ENCODE results near the gene MPND. TPM values are rescaled to one million over a fixed set of nuclear protein-coding genes. Genes with fewer than 3 reads are reported as not detected.
A peak's percentile ranks its signal among the peaks of the same experiment; 100 is the strongest.

Gene MPND
- total RNA-seq, 1 experiment from 2014 or later = 37.0 TPM

DNA sequence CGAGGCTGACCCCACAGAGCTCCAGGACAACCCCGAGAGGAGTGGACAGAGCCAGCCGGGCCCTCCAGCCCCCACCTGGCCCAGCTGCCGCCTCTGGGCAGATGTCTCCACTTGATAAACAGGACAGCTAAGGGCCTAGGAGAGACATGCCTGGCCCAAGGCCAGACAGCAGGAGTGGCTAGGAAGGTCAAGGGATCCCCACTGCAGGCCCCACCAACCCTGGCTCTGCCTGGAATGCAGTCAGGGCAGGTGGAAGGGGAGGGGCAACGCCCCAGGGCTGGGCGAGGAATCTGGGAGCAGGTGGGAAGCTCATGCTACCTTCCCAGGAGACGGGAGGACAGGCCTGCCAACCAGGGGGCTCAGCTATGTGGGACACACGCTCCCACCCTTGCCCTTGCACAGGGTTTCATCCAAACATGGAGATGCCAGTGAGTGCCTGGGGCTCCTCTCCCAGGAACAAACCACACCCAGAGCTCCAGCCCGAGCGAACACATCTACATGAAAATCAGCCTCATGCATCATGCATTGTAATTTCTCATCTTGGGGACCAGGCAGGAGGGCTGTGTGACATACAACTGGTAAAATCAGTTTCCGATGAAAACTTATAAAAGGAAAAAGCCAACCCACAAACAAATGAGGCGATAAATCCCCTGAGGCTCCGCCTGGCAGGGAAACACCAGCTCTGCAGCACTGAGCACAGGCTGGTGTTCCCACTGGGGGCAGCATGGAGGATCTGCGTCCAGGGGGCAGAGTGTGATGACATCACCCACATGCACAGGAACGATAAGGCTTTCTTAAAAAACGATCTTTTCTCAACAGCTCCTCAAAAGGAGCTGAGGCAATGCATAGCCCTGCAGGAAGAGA lies 32.0 kb downstream of the MPND start:
- peaks cover 5% of the 10 kb centered on the region for H4K20me1 ChIP-seq (ENCODE audit: control insufficient read depth, insufficient read depth, insufficient read length)
- no peak overlapping the region for H4K8ac ChIP-seq (replicated peaks; ENCODE audit: insufficient read length, low read depth, low read length)
- H3K9ac ChIP-seq (ENCODE audit: extremely low read depth, insufficient read length, low read length) = no peak overlapping the region
- no peak overlapping the region for H3K23ac ChIP-seq (ENCODE audit: insufficient read length, low read depth, low read length)
- 0 out of 5 replicates have a peak overlapping the region, but pooled peaks of 1 of the 2 experiments have one; percentile 0 for H3K4me3 Mint-ChIP-seq
- peaks cover 8% of the 10 kb centered on the region; the same call in 1 of the 2 replicates for H3K4me1 ChIP-seq (ENCODE audit: insufficient read depth, low read length)
- H2AFZ ChIP-seq (ENCODE audit: low read length) = no peak overlapping the region
- H3K4me2 ChIP-seq (ENCODE audit: insufficient read depth, insufficient read length, low read length) = no peak overlapping the region
- no peak overlapping the region for H3K4ac ChIP-seq (ENCODE audit: low read depth, low read length)
- no peaks in the 10 kb centered on the region for H3K23me2 ChIP-seq (ENCODE audit: insufficient read length, low read depth, low read length, poor library complexity, severe bottlenecking)
- peak; percentile 88 for DNase-seq
- H3K9me3 ChIP-seq (ENCODE audit: control insufficient read depth, low read depth, low read length) = no peaks in the 10 kb centered on the region
- H3K27me3 Mint-ChIP-seq (ENCODE audit: low read depth) = peaks cover 2% of the 10 kb centered on the region; the same call in 1 of the 2 replicates
- H2BK5ac ChIP-seq (ENCODE audit: insufficient read length, low read length) = no peak overlapping the region
- H3K36me3 Mint-ChIP-seq (ENCODE audit: insufficient read depth in 1 of 3, low read depth in 3 of 3) = peaks cover 0 to 3% (median 0%) of the 10 kb centered on the region in 3 experiments; a peak in 2 of 7 replicates
- TF ChIP-seq, protein P1, sequence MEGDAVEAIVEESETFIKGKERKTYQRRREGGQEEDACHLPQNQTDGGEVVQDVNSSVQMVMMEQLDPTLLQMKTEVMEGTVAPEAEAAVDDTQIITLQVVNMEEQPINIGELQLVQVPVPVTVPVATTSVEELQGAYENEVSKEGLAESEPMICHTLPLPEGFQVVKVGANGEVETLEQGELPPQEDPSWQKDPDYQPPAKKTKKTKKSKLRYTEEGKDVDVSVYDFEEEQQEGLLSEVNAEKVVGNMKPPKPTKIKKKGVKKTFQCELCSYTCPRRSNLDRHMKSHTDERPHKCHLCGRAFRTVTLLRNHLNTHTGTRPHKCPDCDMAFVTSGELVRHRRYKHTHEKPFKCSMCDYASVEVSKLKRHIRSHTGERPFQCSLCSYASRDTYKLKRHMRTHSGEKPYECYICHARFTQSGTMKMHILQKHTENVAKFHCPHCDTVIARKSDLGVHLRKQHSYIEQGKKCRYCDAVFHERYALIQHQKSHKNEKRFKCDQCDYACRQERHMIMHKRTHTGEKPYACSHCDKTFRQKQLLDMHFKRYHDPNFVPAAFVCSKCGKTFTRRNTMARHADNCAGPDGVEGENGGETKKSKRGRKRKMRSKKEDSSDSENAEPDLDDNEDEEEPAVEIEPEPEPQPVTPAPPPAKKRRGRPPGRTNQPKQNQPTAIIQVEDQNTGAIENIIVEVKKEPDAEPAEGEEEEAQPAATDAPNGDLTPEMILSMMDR (conservative IDR thresholded peaks at IDR 0.05) = peak; percentile 58
- H3K9me3 Mint-ChIP-seq = no peaks in the 10 kb centered on the region
- no peak overlapping the region for H2BK120ac ChIP-seq (ENCODE audit: low read depth, low read length, poor library complexity, severe bottlenecking)
- no peak overlapping the region for H2BK20ac ChIP-seq (ENCODE audit: low read depth, low read length, poor library complexity, severe bottlenecking)
- H3K4me1 Mint-ChIP-seq = peaks cover 36 to 50% of the 10 kb centered on the region in 2 experiments
- H2AK5ac ChIP-seq (ENCODE audit: insufficient read length, low read length) = no peak overlapping the region
- H3K79me2 ChIP-seq (ENCODE audit: insufficient read depth, low read length) = no peaks in the 10 kb centered on the region; the same call in 1 of the 2 replicates
- H4K5ac ChIP-seq (ENCODE audit: insufficient read length, low read depth, low read length) = no peak overlapping the region
- no peak overlapping the region for H3K56ac ChIP-seq (ENCODE audit: insufficient read length, low read depth, low read length)
- peaks cover 7% of the 10 kb centered on the region for H3K79me1 ChIP-seq (ENCODE audit: insufficient read depth, low read depth, low read length, poor library complexity, severe bottlenecking)
- no peak overlapping the region for H3K27ac ChIP-seq (ENCODE audit: insufficient read length, low read depth, low read length)
- H3K27me3 ChIP-seq (ENCODE audit: insufficient read depth, low read length) = no peaks in the 10 kb centered on the region
- H3T11ph ChIP-seq (ENCODE audit: low read length) = no peak overlapping the region
- H3K14ac ChIP-seq (ENCODE audit: insufficient read depth, low read length) = peak overlapping the region; percentile 61
- H2BK12ac ChIP-seq (ENCODE audit: insufficient read length, low read depth, low read length) = no peak overlapping the region
- H3K27ac Mint-ChIP-seq = peak overlapping the region in 2 of 3 experiments; percentile 96; a peak in 5 of 7 replicates
- H4K91ac ChIP-seq (ENCODE audit: insufficient read length, low read depth, low read length) = peak overlapping the region; percentile 46
- peak overlapping the region; percentile 35 for H3K18ac ChIP-seq (ENCODE audit: insufficient read length, low read depth, low read length)
- no CpG with 5 or more reads among the region's 16 CpGs for WGBS (ENCODE audit: extremely low coverage, insufficient read length, low lambda C conversion rate)
- H2BK15ac ChIP-seq (ENCODE audit: low read depth, low read length) = no peak overlapping the region

All from H9 (cell line).